ENCODE data around the gene CNTN5.

The CNTN5 gene

DNA sequence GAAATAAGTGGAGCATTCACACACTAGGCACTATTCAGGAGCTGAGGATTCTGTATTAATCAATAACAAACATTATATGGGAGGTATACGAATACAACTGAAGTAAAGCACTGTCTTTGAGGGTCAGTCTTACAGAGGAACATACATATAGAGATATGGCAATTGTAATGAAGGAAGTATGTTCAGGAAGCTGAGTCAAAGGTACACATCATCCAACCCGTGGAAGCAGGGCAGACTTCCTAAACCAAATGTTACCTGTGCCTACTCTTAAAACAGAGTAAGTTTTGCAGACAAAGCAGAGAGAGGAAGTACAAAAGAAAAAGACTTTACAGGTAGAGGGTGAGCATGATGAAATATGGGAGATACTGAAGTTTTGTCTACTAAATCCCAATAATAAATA, 1185.2 kb downstream of the CNTN5 start:
- Histone ChIP-seq H3K36me3 (no peaks in the 10 kb centered on the region), H3K4me3 (ENCODE audit: low read depth, low read length) (no peak overlapping the region), H3K27me3 (no peaks in the 10 kb centered on the region), H3K4me1 (no peaks in the 10 kb centered on the region), H3K9me3 (no peaks in the 10 kb centered on the region)
- TF ChIP-seq, protein P1, sequence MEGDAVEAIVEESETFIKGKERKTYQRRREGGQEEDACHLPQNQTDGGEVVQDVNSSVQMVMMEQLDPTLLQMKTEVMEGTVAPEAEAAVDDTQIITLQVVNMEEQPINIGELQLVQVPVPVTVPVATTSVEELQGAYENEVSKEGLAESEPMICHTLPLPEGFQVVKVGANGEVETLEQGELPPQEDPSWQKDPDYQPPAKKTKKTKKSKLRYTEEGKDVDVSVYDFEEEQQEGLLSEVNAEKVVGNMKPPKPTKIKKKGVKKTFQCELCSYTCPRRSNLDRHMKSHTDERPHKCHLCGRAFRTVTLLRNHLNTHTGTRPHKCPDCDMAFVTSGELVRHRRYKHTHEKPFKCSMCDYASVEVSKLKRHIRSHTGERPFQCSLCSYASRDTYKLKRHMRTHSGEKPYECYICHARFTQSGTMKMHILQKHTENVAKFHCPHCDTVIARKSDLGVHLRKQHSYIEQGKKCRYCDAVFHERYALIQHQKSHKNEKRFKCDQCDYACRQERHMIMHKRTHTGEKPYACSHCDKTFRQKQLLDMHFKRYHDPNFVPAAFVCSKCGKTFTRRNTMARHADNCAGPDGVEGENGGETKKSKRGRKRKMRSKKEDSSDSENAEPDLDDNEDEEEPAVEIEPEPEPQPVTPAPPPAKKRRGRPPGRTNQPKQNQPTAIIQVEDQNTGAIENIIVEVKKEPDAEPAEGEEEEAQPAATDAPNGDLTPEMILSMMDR (IDR thresholded peaks at IDR 0.05; ENCODE audit: low read depth, low read length), result no peak
- DNase-seq, result no peak

DNA sequence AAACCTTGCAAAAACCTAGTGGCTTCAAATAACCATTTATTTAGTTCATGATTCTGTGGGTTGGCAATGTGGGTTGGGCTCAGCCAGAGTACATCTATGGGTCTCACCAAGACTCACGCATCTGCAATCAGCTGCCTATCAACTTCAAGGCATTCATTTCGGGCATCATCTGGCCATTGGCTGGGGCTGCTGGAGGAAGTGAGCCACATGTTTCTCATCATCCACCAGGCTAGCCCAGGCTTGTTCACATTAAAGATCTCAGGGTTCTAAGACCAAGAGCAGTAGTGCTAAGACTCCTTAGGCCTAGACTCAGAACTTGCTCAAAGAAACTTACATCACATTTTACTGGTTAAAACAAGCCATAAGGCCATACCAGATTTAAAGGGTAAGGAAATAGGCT, 1187.5 kb downstream of the CNTN5 start:
- Histone ChIP-seq H3K4me3 (ENCODE audit: low read depth, low read length) (no peak overlapping the region), H3K4me1 (no peaks in the 10 kb centered on the region), H3K36me3 (no peaks in the 10 kb centered on the region), H3K9me3 (no peaks in the 10 kb centered on the region), H3K27me3 (no peaks in the 10 kb centered on the region)
- DNase-seq, result no peak
- TF ChIP-seq, protein P1 (IDR thresholded peaks at IDR 0.05; ENCODE audit: low read depth, low read length), result no peak

DNA sequence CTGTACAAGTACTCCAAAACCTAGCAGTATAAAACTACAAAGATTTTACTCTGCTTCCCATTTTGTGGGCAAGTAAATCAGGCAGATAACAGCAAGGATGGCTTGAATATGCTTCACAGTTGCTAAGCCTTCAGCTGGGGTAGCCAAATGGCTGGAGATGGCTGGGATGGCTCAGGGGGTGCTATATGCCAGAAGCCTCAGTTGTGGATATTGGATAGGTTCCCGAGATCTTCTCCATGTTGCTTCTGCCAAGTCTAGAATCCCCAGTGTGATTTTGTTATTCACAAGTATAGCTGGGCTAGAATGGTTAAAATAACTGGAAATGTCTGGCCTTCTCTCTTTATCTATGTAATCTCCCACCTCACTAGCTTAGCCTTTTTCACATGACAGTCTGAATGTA, 1194.0 kb downstream of the CNTN5 start:
- DNase-seq, result no peak
- H3K9me3 ChIP-seq, result no peaks in the 10 kb centered on the region
- no peak overlapping the region for H3K4me3 ChIP-seq (ENCODE audit: low read depth, low read length)
- no peaks in the 10 kb centered on the region for H3K27me3 ChIP-seq
- TF ChIP-seq, protein P1 (IDR thresholded peaks at IDR 0.05; ENCODE audit: low read depth, low read length), result no peak
- H3K4me1 ChIP-seq, result no peaks in the 10 kb centered on the region
- no peaks in the 10 kb centered on the region for H3K36me3 ChIP-seq

DNA sequence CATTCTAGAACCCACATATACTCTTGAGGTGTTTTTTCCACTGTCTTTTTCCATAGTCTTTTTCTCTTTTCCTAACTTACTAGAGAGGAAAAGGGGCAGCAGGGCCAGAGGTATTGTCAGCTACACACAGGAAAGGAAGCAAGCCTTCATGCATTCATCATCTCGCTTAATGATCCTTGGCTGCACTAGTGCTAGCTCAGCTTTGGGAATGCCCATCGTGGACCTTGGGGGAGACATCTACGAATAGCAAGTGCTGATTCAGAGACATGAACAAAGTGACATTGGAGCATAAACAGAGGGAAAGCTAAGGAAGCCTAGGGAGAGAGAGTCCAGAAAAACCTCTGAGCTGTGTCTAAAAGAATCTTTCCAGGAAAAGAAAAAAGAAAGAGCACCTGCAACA, 1200.1 kb downstream of the CNTN5 start:
- TF ChIP-seq, protein P1 (IDR thresholded peaks at IDR 0.05; ENCODE audit: low read depth, low read length), result no peak
- DNase-seq, result no peak
- Histone ChIP-seq H3K4me3 (ENCODE audit: low read depth, low read length) (no peak overlapping the region), H3K36me3 (no peaks in the 10 kb centered on the region), H3K9me3 (no peaks in the 10 kb centered on the region), H3K27me3 (no peaks in the 10 kb centered on the region), H3K4me1 (no peaks in the 10 kb centered on the region)

DNA sequence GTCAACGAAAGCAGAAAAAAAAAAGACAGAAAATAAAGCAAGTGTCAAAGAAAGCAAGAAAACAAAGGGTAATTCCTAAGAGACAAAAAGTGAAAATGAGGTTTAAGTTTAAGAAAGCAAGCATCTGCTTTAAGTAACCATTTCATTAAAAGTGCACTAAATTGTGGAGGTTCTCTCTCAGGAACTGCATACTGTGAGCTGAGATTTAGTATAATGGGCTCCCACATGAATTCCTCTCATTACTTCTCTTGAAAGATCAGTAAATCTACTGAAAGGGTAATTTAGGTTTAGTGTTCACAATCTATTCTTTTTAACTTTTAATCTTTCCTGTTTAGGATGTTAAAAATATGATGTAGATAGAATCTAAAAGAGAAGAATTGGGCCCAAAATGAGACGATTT, 1201.0 kb downstream of the CNTN5 start:
- DNase-seq, result no peak
- no peaks in the 10 kb centered on the region for H3K27me3 ChIP-seq

DNA sequence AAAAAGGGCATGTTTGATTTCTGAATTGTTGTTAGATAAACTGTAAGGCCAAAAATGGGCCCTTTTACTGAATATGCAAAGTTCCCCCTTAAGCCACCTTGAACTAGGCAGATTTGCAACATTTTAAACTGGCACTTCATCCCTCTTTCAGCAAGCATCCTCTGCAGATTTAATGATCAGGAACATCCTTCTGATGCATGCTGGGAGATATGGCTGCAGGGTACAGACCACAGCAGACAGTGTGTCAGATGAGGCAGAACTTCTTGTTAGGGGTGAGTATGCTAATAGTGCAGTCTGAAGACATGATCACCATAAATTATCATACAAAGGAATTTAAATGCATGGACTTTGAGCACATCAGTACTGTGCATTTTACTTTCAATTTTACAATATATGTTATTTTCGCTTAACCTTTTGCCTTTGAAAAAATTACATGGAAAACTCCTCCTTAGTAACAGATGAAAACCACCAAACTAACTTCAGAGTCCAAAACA, 1203.8 kb downstream of the CNTN5 start:
- H3K36me3 ChIP-seq, result no peaks in the 10 kb centered on the region
- H3K27me3 ChIP-seq, result no peaks in the 10 kb centered on the region
- no peak for DNase-seq
- TF ChIP-seq, protein P1 (IDR thresholded peaks at IDR 0.05; ENCODE audit: low read depth, low read length), result no peak
- H3K4me1 ChIP-seq, result no peaks in the 10 kb centered on the region
- H3K9me3 ChIP-seq, result no peaks in the 10 kb centered on the region
- no peak overlapping the region for H3K4me3 ChIP-seq (ENCODE audit: low read depth, low read length)

More for the DNA sequence above, 1201.0 kb downstream of the CNTN5 start:
- no peak overlapping the region for H3K4me3 ChIP-seq (ENCODE audit: low read depth, low read length)
- no peaks in the 10 kb centered on the region for H3K9me3 ChIP-seq
- TF ChIP-seq, protein P1 (IDR thresholded peaks at IDR 0.05; ENCODE audit: low read depth, low read length), result no peak
- H3K36me3 ChIP-seq, result no peaks in the 10 kb centered on the region
- H3K4me1 ChIP-seq, result no peaks in the 10 kb centered on the region

Measured in BE2C (cell line).